ENCODE measurements around the gene TMEM130. TPM values are rescaled to one million over a fixed set of nuclear protein-coding genes. Genes with fewer than 3 reads are reported as not detected.

Gene TMEM130
- total RNA-seq, 4 donors from 2014 or later: 0.12 to 0.57 TPM; not detected in 2

DNA sequence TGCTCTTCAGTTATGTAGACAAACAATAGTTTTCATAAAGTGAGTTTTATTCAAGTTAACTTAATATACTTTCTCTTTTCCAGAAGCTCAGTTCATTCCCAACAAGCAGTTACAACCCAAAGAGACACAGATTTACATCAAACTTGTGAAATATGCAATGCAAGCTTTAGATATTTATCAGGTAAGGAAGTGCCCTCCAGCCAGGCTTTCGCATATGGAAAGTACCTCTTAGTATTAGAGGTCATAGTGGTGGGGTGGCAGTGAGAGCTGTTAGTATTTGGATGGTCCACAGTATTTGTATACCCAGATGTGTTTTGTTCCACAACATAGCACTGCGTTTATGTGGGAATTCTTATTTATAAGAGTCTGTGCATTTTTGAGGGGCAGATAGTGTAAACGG, 40.6 kb upstream of the TMEM130 start:
- WGBS, 2 donors: 88 to 96% methylated on average over 3 of the region's 3 CpGs
- no peak for DNase-seq
- intact Hi-C loops (cut with DNase I): no loop called here
- no peaks in the 10 kb centered on the region for H3K4me1 ChIP-seq
- peaks cover 36 to 99% (median 37%) of the 10 kb centered on the region in 3 donors for H3K36me3 ChIP-seq
- no peak overlapping the region for H3K4me3 ChIP-seq
- H3K27ac ChIP-seq: no peak overlapping the region
- H3K9me3 ChIP-seq: no peaks in the 10 kb centered on the region
- H3K27me3 ChIP-seq: no peaks in the 10 kb centered on the region
- no peak for TF ChIP-seq POLR2A (IDR thresholded peaks at IDR 0.05)
- TF ChIP-seq, protein P1, sequence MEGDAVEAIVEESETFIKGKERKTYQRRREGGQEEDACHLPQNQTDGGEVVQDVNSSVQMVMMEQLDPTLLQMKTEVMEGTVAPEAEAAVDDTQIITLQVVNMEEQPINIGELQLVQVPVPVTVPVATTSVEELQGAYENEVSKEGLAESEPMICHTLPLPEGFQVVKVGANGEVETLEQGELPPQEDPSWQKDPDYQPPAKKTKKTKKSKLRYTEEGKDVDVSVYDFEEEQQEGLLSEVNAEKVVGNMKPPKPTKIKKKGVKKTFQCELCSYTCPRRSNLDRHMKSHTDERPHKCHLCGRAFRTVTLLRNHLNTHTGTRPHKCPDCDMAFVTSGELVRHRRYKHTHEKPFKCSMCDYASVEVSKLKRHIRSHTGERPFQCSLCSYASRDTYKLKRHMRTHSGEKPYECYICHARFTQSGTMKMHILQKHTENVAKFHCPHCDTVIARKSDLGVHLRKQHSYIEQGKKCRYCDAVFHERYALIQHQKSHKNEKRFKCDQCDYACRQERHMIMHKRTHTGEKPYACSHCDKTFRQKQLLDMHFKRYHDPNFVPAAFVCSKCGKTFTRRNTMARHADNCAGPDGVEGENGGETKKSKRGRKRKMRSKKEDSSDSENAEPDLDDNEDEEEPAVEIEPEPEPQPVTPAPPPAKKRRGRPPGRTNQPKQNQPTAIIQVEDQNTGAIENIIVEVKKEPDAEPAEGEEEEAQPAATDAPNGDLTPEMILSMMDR (IDR thresholded peaks at IDR 0.05): no peak

DNA sequence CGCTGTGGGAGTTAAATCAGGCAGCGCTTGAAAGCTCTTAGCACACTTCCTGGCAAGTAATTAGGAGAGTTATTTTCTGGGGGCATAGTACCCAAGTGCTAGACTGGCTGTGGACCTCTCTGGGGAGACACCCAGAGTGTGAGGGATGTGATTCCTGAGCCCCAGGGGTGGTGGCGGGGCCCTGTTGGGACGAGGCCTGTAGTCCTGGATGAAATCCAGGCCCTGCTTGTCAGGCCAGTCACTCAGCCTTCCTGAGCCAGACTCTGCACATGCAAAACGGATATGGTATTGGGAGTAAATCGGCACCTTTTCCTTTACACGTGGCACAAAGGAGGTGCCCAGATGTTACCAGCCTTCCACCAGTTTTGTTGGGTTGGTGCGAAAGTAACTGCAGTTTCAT, 39.7 kb upstream of the TMEM130 start:
- no peaks in the 10 kb centered on the region for H3K9me3 ChIP-seq
- intact Hi-C loops (cut with DNase I): no loop called here
- peaks cover 42 to 100% (median 42%) of the 10 kb centered on the region in 3 donors for H3K36me3 ChIP-seq
- no peaks in the 10 kb centered on the region for H3K4me1 ChIP-seq
- DNase-seq: no peak
- TF ChIP-seq, protein P1 (IDR thresholded peaks at IDR 0.05): no peak
- TF ChIP-seq POLR2A (IDR thresholded peaks at IDR 0.05): no peak
- no peak overlapping the region for H3K4me3 ChIP-seq
- no peaks in the 10 kb centered on the region for H3K27me3 ChIP-seq
- no peak overlapping the region for H3K27ac ChIP-seq
- WGBS, 2 donors: 65% methylated on average over 4 to 5 of the region's 8 CpGs

DNA sequence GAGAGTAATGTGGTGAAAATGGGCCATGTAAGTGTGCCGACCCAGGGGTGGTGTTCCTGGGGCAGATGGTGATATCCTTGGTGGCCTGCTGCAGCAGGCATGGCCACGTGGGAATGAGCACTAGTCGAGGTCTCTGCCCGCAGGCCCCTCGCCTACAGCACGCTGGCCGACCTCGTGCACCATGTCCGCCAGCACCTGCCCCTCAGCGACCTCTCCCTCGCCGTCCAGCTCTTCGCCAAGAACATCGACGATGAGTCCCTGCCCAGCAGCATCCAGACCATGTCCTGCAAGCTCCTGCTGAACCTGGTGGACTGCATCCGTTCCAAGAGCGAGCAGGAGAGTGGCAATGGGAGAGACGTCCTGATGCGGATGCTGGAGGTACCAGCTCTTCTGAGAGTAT, 38.8 kb upstream of the TMEM130 start:
- Histone ChIP-seq H3K4me1 (no peaks in the 10 kb centered on the region), H3K27me3 (no peaks in the 10 kb centered on the region), H3K27ac (no peak overlapping the region), H3K4me3 (no peak overlapping the region), H3K36me3 (peaks cover 42 to 100% (median 48%) of the 10 kb centered on the region in 3 donors), H3K9me3 (no peaks in the 10 kb centered on the region)
- no peak for DNase-seq
- intact Hi-C loops (cut with DNase I): no loop called here
- WGBS, 2 donors: 92% methylated on average over 10 to 18 of the region's 19 CpGs
- TF ChIP-seq POLR2A (IDR thresholded peaks at IDR 0.05): no peak
- TF ChIP-seq, protein P1 (IDR thresholded peaks at IDR 0.05): no peak

DNA sequence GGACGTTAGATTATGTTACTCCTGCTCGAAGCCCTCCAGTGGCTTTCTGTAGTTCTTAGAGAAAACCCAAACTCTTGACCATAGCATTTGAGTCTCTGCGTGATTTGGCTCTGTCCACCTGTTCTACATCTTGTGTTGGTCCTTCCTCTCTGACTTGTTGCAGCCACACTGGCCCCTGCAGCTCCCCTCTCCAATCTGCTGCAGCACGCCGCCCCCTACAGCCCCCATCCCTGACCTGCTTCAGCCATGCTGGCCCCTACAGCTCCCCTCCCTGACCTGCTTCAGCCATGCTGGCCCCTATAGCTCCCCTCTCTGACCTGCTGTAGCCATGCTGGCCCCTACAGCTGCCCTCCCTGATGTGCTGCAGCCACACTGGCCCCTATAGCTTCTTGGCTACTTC, 37.8 kb upstream of the TMEM130 start:
- TF ChIP-seq, protein P1 (IDR thresholded peaks at IDR 0.05): no peak
- no peak for TF ChIP-seq POLR2A (IDR thresholded peaks at IDR 0.05)
- no peaks in the 10 kb centered on the region for H3K27me3 ChIP-seq
- no peaks in the 10 kb centered on the region for H3K4me1 ChIP-seq
- peaks cover 34 to 100% (median 50%) of the 10 kb centered on the region in 3 donors for H3K36me3 ChIP-seq
- H3K4me3 ChIP-seq: no peak overlapping the region
- no peak for DNase-seq
- no peaks in the 10 kb centered on the region for H3K9me3 ChIP-seq
- intact Hi-C loops (cut with DNase I): no loop called here
- H3K27ac ChIP-seq: no peak overlapping the region
- 90 to 93% methylated on average over 5 of the region's 5 CpGs for WGBS, 2 donors

DNA sequence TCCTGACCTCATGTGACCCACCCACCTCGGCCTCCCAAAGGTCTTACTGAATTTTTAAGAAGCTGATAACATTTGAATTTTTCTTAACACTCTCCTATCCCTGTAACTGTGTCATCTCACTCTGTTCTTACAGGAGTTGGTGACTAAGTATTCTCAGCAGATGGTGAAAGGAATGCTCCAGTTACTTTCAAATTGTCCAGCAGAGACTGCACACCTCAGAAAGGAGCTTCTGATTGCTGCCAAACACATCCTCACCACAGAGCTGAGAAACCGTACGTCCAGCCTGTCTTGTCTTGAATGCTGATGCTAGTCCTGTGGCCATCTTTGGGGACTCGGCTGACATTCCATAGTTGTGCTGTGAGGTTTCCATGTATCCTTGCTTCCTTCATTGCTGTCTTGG, 33.4 kb upstream of the TMEM130 start:
- no peaks in the 10 kb centered on the region for H3K9me3 ChIP-seq
- 90 to 95% methylated on average over 4 of the region's 4 CpGs for WGBS, 2 donors
- TF ChIP-seq, protein P1 (IDR thresholded peaks at IDR 0.05): no peak
- TF ChIP-seq POLR2A (IDR thresholded peaks at IDR 0.05): no peak
- H3K27me3 ChIP-seq: no peaks in the 10 kb centered on the region
- DNase-seq: no peak
- intact Hi-C loops (cut with DNase I): no loop called here
- no peak overlapping the region for H3K27ac ChIP-seq
- H3K4me3 ChIP-seq: no peak overlapping the region
- H3K4me1 ChIP-seq: no peaks in the 10 kb centered on the region
- H3K36me3 ChIP-seq: peaks cover 24 to 100% (median 57%) of the 10 kb centered on the region in 3 donors
